ENCODE data around the gene M6PR.
"Not testable (repeated sequence)": the region's sequence is repeated elsewhere in the genome, so short reads cannot be mapped to it uniquely, and the experiment has no call there.

The M6PR gene

DNA sequence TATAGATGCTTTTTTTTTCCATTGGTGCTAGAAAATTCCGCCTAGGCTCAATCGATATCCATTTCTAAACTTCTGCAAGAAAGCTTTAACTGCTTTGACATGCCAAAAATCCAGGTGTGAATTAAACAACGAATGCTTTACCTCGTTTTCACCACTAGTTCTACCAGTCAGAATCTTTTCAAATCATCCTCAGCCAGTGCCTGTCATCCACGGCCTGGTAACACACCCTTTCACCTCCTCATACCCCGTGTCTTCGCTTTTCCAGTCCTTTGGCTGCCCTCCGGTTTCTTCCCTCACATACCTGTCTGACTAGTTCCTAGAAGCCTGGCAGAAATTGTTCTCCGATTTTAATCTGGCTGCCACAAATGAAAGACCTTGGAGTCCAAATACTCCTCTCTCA, 36.5 kb downstream of the M6PR start:
- no peak for DNase-seq (ENCODE audit: low read depth in 2 of 2)

DNA sequence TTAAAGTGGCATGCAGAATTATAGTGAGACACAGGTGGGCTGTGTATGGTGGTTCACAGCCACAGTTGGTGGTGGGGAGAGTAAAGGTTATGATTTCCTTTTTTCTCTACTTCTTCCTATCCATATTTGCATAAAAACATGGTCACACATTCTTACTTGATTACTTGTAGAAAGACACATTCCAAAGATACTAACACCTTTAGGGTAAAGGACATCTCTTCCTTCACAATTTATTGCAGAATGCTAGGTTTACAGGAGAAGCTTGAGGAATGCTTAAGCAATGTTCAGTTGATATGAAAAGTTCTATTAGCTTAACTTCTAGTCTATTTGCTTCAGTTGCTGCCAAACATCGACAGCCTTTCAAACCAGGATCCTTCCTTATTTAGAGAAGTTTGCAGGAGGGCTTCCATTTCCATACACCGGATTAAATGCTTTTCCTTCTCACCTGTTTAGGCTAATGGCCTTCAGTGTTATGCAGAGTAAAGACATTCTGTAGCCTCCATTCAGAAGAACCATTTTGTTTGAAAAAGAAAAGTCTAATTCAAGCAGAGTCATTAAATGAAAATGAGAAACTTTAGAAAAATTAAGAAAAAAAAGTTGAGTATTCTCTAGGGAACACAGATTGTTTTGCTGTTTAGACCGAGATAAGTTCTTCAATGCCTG, 37.7 kb downstream of the M6PR start:
- no peak for DNase-seq (ENCODE audit: low read depth in 2 of 2)

DNA sequence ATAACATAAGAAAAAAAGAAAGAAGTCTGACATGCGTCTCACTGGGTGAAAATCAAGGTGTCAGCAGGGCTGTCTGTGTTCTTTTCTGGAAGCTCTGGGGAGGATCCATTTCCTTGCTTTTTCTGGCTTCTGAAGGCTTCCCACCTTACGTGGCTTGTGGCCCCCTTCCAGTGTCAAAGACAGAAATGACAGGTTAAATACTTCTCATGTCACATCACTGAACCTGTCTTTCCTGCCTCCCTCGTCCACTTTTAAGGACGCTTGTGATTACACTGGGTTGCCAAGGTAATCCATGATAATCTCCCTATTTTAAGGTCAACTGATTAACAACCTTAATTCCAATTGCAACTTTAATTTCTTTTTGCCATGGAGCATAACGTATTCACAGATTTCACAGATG, 39.7 kb downstream of the M6PR start:
- DNase-seq (ENCODE audit: low read depth in 2 of 2), result no peak

DNA sequence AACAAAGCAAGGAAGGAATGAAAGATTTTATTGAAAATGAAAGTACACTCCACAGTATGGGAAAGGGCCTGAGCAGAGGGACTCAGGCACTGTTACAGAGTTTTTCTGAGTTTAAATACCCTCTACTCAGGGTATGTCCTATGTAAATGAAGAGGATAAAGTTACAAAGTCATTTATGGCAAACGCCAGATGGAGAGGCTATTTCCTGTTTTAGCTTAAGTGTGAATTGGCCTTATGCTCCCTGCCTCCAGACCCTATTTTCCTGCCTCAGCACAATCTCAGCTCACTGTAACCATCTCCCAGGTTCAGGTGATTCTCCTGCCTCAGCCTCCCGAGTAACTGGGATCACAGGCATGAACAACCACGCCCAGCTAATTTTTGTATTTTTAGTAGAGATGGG, 41.9 kb downstream of the M6PR start:
- no peak for DNase-seq (ENCODE audit: low read depth in 2 of 2)

DNA sequence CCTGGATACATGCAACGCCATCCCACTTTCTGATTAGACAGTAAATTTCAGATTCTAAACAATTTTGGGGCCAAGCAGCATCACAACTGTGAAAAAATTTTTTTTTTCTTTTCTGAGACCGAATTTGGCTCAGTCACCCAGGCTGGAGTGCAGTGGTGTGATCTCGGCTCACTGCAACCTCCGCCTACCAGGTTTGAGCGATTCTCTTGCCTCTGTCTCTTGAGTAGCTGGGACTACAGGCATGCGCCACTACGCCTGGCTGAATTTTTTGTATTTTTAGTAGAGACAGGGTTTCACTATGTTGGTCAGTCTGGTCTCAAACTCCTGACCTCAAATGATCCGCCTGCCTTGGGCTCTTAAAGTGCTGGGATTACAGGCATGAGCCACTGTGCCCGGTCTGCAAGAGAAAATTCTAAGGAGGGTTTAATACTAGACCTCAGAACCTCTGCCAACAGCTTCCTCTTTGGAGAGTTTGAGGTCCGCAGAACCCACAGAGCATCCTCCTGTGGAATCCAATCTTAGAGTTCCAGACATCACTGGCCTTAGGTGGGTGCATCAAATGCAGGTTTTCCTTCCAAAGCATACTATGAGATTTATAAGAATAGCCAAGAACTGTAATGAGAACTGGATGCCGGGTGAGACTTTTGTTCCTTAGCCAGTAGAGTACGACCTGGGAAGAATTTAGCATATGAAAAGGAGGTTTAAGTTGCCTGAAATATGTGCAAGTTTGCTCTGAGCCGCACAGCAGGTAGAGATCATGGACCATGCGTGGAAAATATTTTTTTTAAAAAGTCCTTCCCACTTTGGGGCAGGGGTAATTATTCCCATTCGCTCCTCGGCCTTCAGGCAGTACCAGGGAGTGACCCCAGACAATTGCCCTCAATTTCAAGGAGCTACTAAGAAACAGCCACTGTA, 42.9 kb downstream of the M6PR start:
- no peak for DNase-seq (ENCODE audit: low read depth in 2 of 2)

DNA sequence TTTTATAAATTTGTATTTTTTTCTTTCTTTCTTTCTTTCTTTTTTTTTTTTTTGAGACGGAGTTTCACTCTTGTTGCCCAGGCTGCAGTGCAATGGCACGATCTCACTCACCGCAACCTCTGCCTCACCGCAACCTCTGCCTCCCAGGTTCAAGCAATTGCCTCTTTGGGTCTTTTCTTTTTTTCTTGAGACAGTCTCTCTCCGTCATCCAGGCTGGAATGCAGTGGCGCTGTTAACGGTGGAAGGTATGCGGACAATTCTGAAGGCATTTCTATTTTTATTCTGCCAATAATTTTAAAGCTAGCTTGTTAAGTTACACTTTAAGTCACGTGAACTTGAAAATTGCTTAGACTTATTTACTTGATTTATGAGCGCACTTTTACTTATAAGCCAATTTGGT, 43.9 kb downstream of the M6PR start:
- DNase-seq (ENCODE audit: low read depth in 2 of 2), result no peak

DNA sequence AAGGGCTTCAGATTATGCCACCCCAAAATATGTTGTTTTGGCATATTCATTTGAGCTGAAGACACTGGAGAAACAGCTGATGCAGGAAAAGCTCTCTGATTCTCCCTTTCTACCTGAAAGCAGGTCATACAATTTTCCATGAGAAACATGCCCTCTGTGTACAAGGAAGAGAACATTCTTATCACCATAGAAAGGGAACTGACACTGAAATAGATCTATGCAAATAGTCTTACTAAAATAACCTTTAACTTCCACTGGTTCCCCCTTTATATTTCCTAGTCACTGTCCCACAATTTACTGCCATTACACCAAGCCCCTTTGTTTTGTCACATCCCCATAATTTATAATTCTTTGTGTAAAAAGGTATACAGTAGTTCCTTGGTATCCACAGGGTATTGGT, 44.8 kb downstream of the M6PR start:
- no peak for DNase-seq (ENCODE audit: low read depth in 2 of 2)

DNA sequence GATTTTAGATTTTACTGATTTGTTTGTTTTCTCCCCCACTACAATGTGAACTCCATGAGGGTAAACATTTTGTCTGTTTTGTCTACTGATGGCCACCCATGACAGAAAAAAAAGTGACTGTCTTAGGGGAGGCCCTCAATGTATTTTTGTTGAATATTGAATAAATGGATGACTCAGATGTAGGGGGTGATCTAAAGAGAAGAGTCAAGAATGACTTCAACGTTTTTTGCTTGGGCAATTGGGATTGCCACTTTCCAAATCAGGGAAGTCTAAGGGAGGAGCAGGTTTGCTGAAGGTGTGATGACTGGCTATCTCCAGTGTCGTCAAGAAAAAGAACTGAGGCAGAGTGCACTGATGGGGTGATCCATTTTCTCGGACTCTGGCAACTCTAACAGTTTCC, 45.8 kb downstream of the M6PR start:
- DNase-seq (ENCODE audit: low read depth in 2 of 2), result no peak

DNA sequence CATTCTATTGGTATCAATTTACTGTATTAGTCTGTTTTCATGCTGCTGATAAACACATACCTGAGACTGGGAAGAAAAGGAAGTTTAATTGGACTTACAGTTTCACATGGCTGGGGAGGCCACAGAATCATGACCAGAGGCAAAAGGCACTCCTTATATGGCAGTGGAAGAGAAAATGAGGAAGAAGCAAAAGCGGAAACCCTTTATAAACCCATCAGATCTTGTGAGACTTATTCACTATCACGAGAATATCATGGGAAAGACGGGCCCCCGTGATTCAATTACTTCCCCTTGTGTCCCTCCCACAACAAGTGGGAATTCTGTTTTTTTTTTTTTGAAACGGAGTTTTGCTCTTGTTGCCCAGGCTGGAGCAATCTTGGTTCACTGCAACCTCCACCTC, 46.7 kb downstream of the M6PR start:
- not testable (repeated sequence) for DNase-seq (ENCODE audit: low read depth in 2 of 2)

DNA sequence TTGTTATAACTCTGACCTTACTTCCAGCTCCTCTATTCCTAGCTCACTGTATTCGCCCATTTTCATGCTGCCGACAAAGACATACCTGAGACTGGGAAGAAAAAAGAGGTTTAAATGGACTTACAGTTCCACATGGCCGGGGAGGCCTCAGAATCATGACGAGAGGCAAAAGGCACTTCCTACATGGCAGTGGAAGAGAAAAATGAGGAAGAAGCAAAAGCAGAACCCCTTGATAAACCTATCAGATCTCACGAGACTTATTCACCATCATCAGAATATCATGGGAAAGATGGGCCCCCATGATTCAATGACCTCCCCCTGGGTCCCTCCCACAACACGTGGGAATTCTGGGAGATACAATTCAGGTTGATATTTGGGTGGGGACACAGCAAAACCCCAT, 49.6 kb downstream of the M6PR start:
- DNase-seq (ENCODE audit: low read depth in 2 of 2), result no peak

DNA sequence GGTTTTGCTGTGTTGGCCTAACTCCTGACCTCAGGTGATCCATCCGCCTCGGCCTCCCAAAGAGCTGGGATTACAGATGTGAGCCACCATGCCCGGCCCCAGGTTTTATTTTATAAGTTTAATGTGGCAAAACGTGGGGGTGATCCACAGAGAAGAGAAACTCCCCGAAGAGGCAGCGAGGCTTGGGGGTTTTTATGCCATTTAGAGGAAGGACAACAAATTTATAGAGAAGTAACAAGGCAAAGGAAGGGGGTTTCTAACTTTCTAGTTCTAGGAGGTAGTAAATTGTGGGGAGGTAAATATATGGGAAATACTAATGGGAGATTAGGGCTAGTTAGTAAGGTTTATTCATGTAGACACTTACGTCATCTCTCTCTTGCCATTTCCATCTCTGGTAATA, 52.4 kb downstream of the M6PR start:
- no peak for DNase-seq (ENCODE audit: low read depth in 2 of 2)

DNA sequence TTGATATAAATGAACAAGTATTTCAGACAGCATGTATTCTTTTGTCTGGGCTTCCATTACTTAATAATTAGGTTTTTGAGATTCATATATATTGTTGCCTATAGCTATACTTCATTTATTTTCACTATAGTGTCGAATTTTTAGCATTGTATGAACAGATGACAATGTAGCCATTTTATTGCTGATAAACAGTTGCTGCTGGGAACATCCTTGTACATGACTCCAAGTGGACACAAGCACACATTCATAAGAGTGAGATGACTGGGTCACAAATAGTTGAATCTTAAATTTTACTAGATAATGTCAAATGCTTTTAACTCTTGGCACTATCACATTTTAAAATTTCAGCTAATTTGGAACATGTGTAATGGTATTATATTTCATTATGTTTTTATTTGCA, 54.5 kb downstream of the M6PR start:
- DNase-seq (ENCODE audit: low read depth in 2 of 2), result no peak

DNA sequence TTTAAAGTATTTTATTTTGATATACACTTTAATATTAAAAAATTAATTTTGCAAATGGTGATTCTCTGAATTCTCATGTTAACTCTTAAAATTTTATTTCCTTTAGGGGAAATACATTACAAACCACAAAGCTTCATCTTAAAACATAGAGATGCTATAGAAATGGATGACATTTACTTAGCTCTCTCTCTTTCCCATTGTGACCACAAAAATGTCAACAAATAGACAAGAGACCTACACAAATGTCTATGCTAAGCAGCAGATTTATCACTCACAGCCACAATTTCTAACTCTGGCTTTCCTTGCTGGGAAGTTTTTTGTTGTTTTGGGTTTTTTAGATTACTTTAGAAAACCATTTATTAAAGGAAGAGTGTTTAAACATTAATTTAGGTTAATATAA, 55.1 kb downstream of the M6PR start:
- no peak for DNase-seq (ENCODE audit: low read depth in 2 of 2)

DNA sequence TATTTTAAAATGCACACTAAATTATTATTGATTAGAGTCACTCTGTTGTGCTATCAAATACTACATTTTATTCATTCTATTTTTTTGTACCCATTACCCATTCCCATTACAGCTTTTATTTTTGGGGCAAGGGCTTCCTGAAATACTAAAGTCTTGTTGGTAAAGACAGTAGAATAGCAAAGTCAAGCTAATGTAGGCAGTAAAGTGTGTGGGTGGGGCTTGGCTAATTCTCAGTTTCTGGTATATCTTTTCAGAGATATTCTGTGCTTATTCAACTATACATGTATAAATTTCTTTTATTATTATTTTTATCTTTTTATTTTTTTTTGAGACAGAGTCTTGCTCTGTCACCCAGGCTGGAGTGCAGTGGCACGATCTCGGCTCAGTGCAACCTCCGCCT, 57.5 kb downstream of the M6PR start:
- no peak for DNase-seq (ENCODE audit: low read depth in 2 of 2)

Measured in stimulated activated CD8-positive, alpha-beta memory T cell treated with anti-CD3 and anti-CD28 coated beads, Interleukin-7, amount 100 ng/mL, for 4 hours (primary cell).